Stimulated activated CD4-positive, alpha-beta T cell treated with anti-CD3 and anti-CD28 coated beads, Interleukin-1b, Interleukin-23, amount 100 ng/mL, for 4 hours (primary cell): Measurements from ENCODE around the gene UBE2Q2.

Source experiments
- DNase-seq, 2 donors: peaks; one replicate each; pipeline ENCODE4 v3.0.0-alpha.2; 2020; ENCODE audit warnings: low read depth in 2 of 2

UBE2Q2 gene

DNA sequence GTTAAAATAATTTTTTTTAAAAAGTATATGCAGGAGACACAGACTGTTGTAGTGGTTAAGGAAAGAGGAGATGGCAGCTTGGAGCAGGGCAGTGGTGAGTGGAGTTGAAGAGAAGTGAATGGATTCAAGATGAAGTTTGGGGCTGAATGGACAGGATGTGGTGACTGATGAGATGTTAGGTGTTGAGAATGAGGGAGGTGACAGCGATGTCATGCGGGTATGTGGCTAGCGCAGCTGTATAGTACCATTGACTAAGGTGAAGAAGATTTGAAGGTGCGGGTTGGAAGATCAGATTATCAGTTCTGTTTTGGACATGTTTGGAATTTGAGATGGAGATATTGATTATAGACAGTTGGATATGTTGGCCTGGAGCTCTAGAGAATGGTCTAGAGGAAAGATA is 80.5 kb downstream of the UBE2Q2 start:
- DNase-seq: no peak

DNA sequence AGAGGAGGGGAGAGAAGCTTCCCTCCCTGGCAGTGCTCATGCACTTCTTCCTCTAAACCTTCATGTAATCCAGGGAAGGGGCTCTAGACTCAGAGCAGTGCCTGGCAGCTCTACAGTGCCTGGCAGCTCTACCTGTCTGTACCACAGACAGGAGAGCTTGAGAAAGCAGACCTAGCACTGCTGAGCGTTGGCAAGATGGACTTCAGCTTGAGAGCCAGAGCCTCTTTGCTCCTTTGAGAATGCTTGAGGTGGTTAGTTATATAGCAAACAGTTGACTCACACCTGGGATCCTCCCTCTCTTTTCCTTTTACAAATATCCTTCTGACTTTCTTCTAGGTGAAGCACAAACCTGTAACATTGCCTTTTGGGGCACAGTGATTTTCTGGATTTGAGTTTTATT is 81.3 kb downstream of the UBE2Q2 start:
- no peak for DNase-seq

DNA sequence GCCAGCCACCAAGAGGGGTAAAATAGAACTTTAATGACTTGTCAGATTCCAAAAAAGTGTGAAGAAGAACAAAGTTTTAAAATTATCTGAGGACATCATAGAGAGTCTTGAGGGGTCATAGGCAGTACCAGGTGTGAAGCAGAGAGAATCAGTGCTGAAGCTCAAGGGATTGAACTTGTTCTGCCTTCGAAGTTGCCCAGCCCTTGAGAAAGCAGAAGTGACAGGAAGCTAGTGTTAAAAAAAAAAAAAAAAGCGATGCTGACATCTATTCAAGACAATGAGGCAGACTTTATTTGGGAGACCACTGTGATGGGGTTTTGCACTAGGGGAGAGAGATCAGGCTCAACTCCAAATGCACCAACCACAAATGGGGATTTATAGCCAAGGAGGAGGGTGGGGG is 82.2 kb downstream of the UBE2Q2 start:
- no peak for DNase-seq

DNA sequence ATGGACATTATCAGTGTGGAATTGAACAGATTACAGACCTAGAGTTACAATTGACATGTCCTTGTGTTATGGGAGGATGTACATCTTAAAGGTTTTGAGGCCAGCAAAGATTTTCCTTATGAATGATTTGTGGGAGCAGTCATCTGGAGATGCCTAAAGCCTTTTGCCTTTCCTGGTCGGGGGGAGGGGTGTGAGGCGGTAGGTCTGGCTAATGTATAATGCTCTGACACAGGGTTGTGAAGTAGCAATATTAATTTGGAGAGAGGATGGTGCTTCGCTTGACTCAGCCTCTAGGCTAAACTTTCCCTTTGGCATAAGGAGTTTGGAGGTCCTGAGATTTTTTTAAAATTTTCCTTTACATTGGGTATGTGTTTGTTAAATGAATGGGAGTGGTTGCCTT is 83.7 kb downstream of the UBE2Q2 start:
- DNase-seq: no peak

DNA sequence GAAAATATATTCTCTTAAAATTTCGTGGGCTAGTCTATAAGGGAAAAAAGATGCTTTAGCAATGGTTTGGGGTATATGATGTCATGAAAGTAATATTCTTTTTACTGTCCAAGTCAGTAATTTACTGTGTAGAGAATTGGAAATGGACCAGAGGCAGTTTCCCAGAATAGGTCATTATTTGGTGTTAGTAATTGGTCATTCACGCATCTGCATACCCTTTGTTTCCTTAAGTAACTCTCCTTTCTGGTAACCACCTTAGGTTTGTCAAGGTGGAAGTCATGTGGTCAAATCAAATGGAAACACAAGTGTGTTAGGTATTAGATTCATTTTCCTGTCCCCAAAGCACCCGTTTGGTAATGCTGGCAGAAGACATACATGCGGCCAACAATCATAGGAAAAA is 84.4 kb downstream of the UBE2Q2 start:
- no peak for DNase-seq

DNA sequence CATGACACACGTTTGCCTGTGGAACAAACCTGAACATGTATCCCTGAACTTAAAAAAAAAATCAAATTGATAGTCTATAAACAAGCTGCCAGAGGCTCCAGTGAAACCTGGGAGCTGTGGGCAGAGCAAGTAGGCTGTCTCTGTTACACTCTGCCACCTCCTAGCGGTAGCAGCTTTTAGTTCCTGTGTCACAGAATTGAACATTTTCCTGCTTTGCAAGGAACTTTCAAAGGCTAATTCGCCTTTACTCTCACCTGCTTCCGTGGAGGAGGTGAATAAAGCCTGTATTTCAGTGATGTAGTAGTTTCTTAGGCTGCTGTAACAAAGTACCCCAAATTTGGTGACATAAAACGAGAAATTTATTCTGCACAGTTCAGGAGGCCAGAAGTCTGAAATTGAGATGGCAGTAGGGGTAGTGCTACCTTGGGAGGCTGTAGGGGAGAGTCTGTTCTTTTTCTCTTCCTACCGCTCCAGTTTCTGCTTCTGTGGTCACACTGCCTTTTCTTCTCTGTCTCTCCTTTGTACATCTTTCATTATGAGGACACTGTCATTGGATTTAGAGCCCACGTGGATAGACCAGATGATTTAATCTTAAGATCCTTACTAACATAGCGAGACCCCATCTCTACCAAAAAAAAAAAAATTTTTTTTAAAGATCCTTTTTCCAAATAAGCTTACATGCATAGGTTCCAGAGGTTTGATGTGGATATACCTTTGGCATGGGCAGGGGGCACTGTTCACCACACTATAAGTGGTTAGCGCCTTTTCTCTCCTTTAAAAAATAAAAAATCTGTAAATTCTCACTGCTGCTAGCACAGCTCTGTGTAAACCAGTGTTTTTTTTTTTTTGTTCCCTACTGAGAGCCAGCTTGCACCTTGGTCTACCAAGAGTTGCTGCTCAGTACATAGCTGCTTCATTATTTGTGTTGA is 85.7 kb downstream of the UBE2Q2 start:
- DNase-seq: no peak

DNA sequence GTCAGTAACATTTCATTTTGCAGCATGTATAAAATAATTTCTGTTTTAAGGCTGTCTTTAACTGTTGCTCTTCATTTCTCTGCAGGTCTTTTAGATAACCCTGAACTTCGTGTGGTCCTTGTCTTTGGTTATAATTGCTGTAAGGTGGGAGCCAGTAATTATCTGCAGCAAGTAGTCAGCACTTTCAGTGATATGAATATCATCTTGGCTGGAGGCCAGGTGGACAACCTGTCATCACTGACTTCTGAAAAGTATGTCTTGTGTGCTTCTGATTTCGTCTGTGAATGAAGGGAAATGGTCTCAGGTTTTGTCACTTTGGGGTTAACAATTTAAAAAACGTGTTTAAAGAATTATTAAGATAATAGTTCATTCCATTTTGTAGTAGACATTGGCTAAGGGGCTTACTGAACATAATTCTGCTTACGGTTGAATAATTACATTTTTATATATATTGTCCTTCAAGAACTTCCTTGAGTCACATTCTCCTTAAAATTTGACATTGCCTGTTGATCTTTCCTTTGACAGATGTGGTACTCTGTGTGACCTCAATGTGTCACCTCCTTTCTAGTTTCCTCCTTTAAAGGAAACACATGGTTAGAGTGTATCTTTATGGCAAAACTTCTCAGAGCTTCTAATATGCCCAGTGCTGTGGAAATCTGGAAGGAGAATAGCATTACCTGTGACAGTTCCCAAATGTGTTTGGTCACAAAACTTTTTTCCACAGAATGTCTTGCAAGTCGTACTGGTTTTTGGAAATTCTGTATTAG is 86.7 kb downstream of the UBE2Q2 start:
- DNase-seq: no peak

DNA sequence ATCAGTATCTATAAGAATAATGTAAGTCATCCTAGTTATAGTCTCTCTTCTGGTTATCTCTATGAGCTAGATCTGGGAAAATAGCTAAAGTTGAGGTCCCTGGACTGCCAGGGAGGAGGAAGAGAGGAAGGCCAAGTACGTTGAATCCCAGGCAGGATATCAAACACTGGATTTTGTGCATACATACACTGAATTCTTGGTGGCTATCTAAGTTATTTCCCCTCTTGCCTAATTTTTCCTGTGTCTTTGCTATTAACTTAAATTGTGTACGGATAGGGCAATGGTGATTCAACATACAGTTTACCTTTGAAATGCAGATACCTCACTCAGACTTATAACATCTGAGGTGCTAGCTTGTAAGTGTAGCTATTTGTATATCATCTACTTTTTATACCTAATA is 87.6 kb downstream of the UBE2Q2 start:
- DNase-seq: no peak

DNA sequence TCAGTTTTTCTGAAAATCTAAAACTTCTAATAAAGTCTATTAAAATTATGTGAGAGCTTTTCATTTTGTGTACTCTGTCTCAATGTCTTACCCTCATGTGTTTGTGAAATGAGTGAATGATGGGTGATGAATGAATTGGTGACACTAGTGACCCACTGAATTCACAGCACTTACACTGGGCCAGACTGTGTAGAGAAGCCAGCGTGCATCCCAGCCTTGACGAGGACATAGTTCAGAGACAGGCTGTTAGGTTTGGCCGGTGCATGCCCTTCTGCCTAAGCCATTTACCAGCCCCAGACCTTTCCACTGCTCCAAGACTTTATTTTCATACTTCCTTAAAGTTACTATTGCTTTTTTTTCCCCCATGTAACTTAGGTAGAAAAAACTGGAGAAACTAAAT is 99.2 kb downstream of the UBE2Q2 start:
- DNase-seq: no peak

DNA sequence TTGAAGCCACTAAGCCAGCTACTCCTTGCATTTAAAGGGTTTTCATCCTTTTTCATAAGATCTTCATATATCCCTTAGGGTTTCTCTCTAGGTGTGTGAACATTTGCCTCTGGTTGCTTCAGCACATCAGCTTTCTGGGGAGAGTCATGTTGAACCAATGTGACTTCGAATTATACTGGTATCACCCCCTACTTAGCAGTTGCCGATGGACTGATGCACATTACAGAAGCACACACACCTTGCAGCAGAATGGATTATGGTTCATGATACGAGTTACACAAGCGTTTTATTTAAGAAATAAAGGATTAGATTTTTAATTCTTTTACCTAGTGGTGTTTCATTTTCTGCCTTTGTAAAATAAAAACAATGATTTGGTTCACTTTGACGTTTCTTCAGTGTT is 100.0 kb downstream of the UBE2Q2 start:
- DNase-seq: no peak

DNA sequence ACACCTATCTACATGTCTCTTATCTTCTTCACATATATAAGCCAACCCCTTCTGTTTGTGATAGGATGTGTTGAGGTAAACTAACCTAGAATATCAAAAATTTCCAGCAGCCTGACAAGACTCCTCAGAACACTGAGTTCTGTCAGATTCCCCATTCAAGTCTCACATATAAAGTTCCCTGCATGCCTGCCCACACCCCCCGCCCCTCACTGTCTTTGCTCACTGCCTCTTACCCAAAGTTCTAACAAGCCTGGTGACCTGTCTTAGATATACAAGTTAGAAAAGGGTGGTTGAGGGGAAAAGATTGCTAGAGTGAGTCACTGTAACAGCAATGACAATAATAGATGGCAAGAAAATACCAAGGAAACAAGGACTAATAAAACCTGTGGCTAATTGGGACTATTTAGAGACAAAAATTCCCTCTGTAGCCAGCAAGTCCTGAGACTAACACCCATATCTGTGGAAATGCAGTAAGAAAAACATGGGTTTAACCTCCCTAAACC is 100.5 kb downstream of the UBE2Q2 start:
- DNase-seq: no peak

DNA sequence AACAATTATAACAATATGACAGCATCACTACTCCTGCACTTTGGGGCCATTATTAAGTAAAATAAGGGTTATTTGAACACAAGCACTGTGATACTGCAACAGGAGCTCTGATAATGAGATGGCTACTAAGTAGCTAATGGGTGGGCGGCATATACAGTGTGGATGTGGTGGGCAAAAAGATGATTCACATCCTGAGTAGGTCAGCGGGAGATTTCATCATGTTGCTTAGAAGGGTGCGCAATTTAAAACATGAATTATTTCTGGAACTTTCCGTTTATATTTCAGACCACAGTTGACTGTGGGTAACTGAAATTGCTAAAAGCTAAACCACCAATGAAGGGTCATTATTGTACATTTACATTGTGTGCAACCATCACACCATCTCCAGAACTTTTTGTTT is 102.7 kb downstream of the UBE2Q2 start:
- DNase-seq: no peak

DNA sequence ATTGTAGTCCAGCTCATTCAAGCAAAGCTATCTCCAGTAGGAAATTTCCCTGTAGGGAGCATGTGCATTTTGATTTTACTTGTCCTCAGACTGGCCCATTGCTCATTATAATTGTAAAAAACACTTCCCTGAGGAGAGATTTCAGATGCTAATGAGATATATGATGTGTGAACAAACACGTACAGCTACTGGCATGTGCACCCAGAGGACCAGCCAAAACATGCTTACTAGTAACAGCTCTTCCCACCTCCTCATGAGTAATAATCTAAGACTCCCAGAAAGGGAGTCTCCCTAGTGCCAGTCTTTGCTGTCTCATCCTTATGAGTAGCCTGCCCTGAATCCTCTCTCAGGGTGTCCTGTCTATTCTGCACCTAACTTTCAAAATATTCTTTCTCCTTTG is 103.8 kb downstream of the UBE2Q2 start:
- no peak for DNase-seq

DNA sequence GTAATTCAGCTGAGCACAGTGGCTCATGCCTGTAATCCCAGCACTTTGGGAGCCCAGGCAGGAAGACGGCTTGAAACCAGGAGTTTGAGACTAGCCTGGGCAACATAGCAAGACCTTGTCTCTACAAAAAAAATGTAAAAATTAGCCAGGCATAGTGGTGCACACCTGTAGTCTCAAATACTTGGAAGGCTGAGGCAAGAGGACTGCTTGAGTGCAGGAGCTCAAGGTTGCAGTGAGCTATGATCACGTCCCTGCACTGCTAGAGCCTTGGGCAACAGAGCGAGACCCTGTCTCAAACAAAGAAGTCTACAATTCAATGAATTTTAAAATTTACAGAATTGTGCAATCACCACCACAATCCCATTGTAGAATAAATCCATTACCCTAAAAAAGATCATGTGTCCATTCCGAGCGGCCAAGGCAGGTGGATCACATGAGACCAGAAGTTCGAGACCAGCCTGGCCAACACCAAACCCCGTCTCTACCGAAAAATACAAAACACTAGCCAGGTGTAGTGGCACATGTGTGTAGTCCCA is 105.6 kb downstream of the UBE2Q2 start:
- no peak for DNase-seq
